Activated CD8-positive, alpha-beta memory T cell treated with anti-CD3 and anti-CD28 coated beads, Interleukin-2, amount 50 U/mL, for 24 hours (primary cell): ENCODE data around the gene TNPO2.

ENCODE experiments used
- DNase-seq: peaks from one replicate; pipeline ENCODE4 v3.0.0-alpha.2; 2020; ENCODE audit errors: extremely low read depth

TNPO2 gene

DNA sequence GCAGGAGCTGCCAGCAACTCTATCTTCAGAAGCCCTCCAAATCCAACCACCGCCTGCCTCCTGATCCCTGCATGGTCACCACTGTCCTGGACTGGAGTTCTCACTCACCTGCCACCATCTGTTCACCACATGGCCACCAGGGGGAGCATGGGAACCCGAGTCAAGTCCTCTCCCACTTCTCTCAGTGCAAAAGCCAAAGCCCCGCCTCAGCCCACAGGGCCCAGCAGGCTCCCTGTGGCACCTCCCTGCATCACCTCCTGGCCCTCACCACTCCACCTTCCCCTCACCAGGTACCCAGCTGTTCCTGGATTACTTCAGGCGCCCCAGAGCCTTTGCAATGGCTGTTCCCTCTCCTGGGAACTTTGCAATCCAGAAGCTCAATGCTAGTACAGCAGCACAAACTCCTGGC, 47.3 kb downstream of the TNPO2 start:
- peak; percentile 81 for DNase-seq

DNA sequence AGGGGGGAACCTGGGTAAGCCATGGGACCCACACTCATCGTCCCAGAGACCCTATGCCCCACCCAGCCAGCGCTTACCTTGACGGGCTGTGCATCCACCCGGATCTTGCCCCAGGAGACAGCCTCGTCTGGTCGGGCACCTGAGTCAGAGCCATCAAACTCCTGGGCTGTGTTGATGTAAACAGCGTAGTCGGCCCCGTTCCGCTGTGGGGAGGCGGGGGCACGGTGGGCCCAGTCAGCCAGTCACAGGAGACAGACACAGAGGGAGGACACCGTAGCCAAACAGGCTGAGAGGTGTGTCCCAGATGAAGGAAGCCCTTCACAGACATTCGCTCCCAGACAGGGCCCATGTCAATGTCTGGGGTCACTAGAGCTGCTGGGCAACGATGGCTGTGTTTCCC, 47.8 kb downstream of the TNPO2 start:
- DNase-seq: no peak

DNA sequence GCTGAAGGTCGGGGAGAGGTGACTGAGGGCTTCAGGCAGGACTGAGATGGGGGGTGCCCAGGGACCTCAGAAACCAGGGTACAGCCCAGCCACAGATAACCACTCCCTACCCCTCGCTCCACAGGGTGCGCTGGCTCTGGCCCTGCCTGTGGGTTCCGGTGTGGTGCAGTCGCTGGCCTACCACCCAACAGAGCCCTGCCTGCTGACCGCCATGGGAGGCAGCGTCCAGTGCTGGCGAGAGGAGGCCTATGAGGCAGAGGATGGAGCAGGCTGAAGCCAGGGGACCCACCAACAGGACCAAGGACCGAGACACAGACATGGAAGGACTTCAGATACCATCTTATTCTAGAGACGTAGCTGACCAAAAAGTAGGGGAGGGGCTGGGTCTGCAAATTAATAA, 48.3 kb downstream of the TNPO2 start:
- DNase-seq: no peak

DNA sequence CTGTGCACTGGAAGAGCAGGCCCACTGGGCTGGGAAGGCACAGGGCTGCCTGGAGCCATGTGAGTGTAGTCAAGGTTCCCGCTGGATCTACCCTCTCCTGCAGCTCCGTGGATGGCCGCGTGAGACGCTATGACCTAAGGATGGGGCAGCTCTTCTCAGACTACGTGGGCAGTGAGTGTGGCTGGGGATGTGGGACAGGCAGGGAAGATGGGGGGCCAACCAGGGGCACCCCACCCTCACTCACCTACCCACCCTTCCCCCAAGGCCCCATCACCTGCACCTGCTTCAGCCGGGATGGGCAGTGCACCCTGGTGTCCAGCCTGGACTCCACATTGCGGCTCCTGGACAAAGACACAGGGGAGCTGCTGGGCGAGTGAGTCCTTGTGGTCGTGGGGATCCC, 51.0 kb downstream of the TNPO2 start:
- DNase-seq: no peak

DNA sequence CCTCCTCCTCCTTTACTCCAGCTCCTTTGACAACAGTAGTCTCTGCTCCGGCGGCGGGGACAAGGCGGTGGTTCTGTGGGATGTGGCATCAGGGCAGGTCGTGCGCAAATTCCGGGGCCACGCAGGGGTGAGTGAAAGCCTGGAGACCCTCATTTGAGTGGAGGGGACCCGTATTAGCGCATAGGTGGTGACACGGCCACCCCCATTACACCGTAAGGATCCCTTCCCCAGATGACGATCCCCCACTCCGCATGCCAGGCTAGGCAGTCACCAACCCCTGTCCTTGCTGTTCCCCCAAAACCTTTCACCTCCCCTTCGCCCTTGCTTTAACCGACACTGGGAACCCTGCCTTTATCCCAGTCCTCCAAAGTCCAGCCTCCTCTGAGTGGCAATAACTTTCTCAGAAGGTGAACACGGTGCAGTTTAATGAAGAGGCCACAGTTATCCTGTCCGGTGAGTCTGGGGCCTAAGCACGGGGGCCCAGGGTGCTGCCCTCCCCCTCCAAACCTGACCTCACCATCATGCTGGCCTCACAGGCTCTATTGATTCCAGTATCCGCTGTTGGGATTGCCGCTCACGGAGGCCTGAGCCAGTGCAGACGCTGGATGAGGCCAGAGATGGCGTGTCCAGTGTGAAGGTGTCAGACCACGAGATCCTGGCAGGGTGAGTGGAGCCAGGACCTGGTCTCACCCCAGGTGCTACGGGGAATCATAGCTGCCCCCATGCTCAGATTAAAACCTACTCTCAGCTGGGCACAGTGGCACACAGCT, 53.4 kb downstream of the TNPO2 start:
- DNase-seq: no peak

DNA sequence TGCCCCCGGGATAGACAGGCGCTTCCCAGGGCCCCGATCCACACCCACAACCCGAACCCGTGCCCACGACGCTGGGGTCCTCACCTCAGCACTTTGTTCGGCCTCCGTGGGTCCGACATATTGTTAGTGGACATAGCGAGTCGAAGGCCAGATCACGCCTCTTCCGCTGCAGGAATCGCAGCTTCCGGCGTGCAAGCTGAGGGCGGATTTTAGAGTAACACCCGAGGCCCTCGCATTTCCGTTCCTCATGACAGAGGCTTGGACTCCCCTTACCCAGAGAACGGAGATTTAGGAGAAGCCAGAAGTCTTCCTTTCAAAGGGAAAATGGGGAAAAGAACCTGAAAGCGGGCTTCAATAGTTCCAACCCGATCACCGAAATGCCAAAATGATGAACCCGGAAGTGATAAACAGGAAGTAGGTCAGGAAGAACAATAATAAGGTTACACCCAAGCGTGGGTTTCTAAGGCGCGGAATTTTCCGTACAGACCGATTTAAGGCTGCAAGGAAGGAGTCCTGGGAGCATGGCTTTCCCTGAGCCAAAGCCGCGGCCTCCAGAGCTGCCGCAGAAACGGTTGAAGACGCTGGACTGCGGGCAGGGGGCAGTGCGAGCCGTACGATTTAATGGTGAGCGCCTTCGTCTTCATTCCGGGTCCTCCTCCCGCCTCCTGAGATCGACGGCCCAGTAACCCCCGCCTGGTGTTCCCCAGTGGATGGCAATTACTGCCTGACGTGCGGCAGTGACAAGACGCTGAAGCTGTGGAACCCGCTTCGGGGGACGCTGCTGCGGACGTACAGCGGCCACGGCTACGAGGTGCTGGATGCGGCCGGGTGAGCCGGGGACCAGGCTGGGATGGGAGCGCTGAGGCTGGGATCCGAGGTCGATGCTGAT, 54.2 kb downstream of the TNPO2 start:
- DNase-seq: peak; percentile 63

DNA sequence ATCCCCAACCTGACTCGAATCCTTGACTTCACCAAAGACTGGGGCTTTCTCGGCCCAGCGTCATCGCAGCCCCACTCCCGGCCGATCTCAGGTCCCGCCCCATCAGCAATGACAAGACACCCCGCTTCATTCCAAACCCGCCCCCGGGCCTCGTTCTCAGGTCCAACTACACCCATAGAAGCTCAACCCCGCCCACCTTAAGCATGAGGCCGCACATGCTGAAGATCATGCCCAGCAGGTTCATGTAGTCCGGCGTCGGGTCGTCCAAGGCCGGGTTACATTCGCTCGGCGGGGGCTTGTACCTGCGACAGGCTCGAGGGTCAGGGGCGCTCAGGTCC, 54.8 kb downstream of the TNPO2 start:
- DNase-seq: peak; percentile 39

DNA sequence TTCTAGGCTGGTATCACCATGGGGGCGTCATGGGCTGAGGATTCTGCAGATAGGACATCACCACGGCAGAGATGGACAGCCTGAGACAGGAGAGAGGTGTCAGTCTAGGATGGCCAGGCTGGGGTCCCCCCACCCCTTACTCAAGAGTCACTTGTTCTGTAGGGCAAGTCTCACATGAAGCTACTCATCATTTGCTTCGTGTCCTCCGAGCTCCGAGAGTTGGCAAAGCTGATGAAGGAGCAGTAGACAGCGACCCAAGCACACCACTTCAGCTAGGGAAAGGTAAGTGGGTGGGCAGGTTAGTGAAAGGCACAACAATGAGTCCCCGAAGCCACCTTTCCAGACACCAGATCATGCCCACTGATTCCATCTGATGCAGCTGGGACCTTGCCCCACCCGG, 55.4 kb downstream of the TNPO2 start:
- DNase-seq: no peak

DNA sequence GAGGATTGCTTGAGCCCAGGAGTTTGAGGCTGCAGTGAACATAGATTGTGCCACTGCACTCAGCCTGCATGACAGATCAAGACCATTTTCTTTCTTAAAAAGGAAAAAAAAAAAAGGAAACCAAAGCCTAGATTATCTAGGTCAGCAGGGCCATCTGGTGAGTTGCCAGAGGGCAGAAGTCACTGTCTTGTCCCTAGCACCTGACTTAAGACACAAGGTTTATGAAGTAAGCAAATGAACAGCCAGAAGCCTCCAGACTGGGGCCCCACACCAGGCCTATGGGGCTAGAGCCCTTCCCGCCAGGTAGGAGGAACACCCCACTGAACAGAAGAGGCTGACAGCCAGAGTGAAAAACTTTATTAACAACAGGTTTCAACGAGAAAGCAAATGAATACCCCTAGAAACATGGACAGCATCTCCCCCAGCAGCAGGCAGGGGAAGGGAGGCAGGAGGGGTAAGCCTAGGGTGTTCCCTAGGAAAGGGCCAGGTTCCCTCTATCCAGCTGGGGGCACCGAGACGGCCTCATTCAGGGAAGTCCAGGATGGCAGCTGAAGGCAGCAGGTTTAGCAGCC, 55.9 kb downstream of the TNPO2 start:
- no peak for DNase-seq

DNA sequence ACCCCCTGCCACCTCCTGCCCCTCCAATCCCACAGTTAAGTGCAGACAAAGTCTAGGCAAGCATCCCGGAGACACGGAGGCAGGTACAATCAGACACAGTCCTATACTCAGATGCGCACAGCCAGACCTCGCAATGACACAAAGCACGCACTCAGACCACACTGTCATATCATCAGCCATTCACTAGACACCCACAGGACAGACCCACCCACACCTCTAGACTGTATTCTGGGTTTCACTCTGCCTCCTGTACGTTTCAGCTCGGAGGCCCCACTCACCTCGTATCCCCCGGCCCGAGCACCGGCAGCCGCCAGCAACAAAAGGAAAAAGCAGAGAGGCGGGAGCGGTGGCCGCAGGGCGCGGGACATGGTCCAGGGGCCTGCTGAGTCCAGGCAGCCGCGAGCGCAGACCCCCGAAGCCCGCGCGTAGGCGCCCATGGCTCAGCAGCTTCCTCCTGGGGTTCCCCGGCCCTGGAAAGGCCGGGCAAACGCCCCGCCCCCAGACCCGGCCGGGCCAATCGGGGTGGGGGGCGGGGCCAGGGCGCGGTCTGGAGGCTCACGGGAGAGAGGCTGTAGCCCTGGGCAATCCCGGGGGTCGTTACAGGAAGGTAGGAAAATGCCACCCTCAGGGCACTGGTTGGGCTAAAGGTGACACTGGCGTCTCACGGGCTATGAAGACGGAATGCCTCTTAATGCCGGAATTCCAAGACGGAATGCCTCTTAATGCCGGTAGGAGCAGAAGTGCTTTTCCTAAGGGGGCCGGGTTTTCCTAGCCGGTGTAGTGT, 57.3 kb downstream of the TNPO2 start, which contains the start of the genes MAN2B1 and WDR83:
TSS of gene MAN2B1 (minus strand) at position 478 of the 784 bp plus-strand sequence. CDS start at position 437, 41 bp downstream.
TSS of gene WDR83 (plus strand) at position 543 of the 784 bp plus-strand sequence. CDS start 2,984 bp downstream, outside the sequence.
- peak; percentile 45 for DNase-seq

DNA sequence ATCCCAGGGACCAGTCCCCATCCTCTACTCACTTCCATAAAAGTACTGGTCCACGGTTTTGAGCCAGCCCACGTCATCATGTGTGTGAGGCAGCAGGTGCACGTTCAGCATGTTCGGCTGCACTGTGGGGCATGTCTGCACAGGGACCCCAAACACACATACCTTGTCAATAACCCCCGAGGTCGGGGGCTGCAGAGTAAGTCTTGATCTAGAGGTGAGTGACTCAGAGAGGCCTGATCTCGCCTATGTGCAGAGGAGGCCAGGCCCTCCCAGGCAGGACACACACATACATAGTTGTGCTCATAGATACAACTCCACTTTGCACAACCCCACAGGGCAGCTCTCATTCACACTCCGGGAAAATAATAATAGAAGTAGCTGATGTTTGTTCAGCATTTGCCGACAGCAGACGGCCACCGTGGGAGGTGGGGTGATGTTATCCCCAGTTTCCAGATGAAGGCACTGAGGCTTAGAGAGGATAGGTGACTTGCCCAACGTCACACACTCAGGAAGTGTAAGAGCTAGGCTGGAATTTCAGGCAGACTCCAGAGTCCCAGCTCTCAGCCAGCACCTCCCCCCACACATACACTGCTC, 58.0 kb downstream of the TNPO2 start:
- DNase-seq: no peak

DNA sequence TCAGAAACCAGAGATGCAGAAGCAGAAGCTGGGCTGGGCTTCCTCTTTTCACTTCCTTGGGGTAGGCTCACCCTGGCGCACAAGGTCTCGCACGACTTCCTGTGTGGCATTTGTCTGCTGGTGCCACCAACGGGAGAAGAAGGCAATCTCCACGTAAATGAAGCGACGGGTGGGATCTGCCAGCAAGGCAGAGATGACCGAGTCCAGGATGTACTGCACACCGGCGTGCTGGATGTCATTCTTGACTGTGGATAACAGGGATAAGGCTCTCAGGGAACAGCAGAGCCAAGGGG, 58.5 kb downstream of the TNPO2 start:
- DNase-seq: no peak

DNA sequence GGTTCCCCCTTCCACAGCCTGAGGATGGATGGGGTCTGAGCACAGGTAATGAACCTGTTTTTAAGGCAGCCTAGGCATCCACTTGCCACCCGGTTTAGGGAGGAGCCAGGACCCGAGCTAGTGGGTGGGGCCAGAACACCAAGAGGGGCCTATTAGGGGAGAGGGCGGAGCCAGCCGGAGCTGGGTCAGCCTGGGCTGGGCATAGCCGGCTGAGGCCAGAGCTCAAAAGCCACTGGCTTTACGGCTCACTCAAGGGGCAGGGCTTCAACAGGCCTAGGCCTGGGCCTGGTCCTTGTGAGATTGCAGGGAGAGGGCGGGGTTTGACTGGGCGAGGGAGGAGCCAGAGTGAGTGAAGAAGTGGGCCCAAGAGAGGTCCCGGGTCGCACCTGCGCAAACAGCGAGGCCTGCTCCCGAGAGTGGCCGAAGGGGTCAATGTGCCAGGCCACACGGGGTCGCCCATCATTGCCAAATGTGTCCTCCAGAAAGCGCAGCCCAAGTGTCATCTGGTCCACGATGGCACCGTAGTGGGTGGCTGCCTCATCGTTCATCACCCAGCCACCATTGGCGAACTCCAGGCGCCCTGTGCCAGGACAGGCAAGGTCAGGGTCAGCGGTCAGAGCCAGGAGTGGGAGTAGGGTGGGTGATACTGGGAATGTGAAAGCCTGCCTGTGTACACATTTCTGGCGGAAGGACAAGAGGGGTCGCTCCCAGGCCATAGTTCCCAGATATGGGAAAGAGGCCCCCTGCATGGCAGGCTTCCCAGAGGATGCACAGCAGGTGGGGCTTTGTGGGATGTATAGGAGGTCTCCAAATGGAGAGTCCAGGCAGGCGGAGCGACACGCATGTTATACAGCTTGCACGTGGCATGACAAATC, 59.1 kb downstream of the TNPO2 start:
- DNase-seq: no peak

DNA sequence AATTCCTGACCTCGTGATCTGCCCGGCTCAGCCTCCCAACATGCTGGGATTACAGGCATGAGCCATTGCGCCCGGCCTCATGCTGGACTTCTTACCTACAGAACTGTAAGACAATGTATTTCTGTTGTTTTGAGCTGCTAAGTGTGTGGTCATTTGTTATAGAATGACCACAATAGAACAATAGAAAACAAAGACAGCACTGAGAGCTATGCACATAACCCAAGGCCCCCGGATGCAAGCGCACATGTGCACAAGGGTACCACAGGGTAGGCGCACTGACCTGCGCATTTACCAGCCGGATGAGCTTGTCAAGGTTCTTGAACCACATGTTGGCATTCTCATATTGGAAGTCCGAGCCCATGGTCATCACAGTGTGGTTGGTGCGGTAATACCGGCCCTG, 62.8 kb downstream of the TNPO2 start:
- no peak for DNase-seq

DNA sequence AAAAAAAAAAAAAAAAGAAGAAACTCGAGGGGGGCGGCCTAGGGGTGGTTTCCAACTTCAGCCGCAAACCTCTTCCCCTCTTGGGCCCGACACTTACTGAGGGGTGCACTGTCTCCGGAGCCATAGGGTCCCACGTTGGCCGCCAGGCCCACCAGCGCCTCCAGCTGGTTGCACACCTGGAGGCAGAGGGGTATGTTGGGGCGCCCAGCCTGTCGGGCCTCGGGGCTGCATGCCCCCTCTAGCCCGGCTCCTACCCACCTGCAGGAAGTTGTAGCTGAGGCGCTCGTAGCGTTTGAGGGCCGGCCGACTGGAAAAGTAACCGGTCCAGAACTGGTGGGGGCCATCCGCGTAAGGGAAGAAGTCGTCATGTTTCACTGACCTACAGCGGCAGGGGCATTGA, 65.8 kb downstream of the TNPO2 start:
- no peak for DNase-seq

DNA sequence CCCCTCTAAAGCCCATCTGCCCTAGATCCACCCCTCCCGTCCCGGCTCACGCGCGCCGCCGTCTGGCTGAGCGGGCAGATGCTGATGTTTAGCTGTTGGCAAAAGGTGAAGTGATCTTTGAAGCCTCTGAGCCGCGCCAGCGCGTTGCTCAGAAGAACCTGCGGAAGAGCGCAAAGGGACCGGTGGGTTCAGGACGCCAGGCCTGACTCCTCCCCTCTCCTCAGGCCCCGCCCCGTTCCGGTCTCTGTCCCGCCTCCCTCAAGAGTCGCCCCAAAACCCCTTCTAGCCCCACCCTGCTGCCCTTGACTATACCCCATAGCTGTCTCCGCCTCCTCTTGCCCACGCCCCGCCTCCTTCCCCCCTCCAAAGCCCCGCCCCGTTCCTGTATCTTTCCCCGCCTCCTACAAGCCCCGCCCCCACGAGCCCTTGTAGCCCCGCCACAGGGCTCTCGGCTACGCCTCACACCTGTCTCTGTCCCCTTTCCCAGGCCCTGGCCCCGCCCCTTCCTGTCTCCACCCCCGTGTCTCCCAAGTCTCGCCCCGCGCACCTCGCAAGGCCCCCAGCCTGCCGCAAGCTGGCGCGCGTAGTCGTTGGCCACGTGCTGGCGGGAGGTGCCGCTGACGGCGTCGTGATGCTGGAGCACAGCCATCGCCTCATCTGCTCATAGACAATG, 66.7 kb downstream of the TNPO2 start:
- DNase-seq: no peak

DNA sequence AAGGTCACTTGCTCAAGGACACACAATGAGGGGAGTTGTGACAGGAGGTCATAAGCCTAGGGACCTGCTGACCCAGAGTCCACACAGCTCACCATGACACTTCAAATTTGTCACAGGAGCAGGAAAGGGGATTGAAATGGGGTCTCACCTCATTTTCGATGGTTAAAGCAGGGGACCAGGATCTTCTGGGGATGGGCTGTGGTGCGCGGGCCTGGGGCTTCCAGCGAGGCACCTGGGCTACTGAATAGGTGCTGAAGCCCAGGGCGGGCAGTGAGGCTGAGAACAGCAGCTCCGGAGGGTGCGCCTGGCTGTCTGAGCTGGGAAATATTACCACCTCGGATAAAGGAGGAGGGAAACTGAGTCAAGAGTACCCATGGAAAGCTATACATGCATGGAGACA, 68.2 kb downstream of the TNPO2 start:
- DNase-seq: no peak

DNA sequence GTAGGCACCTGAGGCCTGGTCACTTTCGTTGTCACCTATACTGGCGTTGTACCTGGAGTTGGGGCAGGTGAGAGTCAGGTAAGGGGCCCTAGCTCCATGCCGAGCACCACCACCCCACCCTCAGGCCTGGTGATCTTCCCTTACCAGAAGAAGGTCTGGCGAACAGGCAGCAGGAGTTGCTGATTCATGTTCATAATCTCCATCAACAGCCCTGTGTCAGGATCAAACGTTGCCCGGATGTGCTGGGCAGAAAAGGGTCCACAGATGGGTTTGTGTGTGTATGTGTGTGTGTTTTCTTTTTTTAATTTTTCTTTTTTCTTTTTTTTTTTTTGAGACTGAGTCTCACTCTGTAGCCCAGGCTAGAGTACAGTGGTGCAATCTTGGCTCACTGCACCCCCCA, 71.5 kb downstream of the TNPO2 start:
- DNase-seq: no peak

DNA sequence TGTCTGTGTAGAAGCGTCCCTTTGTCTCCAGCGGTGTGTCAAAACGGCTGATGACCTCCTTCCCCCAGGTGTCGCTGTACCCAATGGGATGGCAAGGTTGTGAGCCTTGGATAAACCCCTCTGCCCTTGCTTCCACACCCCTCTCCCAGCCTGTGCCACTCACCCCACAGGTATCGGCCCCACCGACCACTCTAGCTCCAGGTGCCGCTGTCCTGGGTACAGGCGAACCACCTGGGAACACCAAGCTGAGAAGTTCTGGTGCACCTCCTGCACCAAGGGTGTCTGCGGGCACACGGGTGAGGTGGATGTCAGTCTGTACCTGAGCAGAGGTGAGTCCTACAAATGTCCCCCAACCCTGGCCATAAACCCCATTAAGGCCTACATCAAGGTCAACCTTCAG, 73.8 kb downstream of the TNPO2 start:
- no peak for DNase-seq
